Neural crest cell (in vitro differentiated cells): ENCODE data around the gene CRTC1. TPM values are rescaled to one million over a fixed set of nuclear protein-coding genes. Genes with fewer than 3 reads are reported as not detected.

Source experiments
- DNase-seq: peaks from one replicate; pipeline ENCODE4 v3.0.0; 2021; ENCODE audit warnings: low read depth, mixed read lengths, low spot score
- H3K27ac Mint-ChIP-seq: one replicate; pipeline ENCODE4 v1.8.0; 2021; ENCODE audit warnings: mild to moderate bottlenecking, mixed read lengths; ENCODE audit not compliant: unreplicated experiment
- H3K27me3 Mint-ChIP-seq: 2 replicates; pipeline ENCODE4 v1.8.0; 2021; ENCODE audit warnings: low read depth, mild to moderate bottlenecking, mixed read lengths
- H3K36me3 Mint-ChIP-seq: 2 replicates; pipeline ENCODE4 v1.8.0; 2021; ENCODE audit warnings: low read depth, mild to moderate bottlenecking, mixed read lengths
- H3K4me1 Mint-ChIP-seq: 2 replicates; pipeline ENCODE4 v1.8.0; 2021; ENCODE audit warnings: mixed read lengths
- H3K4me3 Mint-ChIP-seq: one replicate; pipeline ENCODE4 v1.8.0; 2021; ENCODE audit warnings: mild to moderate bottlenecking, mixed read lengths
- H3K9me3 Mint-ChIP-seq: 2 replicates; pipeline ENCODE4 v1.8.0; 2021; ENCODE audit warnings: mixed read lengths
- total RNA-seq: library from RNA; stranded (reverse); gene quantifications from 2 replicates; pipeline ENCODE4 v1.2.1, GENCODE V29; 2021
- TF ChIP-seq, protein P1 (sequence below): fragments of 200-600 bp; sonication (generic); conservative IDR thresholded peaks from 2 replicates; pipeline ENCODE4 v1.5.0; 2021; ENCODE audit warnings: antibody characterized with exemption, mild to moderate bottlenecking

CRTC1 gene
- total RNA-seq, 1 donor from 2014 or later, result 24.1 TPM

DNA sequence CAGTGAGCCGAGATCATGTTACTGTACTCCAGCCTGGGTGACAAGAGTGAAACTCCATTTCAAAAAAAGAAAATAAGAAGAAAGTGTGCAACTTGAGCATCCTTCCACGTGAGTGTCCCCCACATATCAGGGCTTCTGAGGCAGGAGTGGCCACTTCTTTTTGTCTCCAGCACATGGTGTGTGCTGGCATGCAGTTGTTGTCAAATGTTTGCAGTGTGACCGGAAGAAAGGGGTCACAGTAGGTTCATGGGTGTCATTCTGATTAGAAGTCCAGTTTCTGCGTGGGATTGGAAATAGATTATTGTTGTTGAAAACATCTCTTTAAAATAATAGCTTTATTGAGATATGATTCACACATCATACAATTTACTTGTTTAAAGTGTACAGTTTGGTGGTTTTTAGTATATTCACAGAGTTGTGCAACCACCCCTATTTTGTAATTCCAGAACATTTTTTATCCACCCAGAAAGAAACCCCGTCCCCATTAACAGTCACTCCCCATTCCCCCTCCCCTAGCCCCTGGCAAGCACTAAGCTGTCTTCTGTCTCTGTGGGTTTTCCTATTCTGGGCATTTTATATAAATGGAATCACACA, 2.2 kb downstream of the CRTC1 start:
- Mint-ChIP-seq H3K27me3 (no peaks in the 10 kb centered on the region), H3K36me3 (no peaks in the 10 kb centered on the region), H3K27ac (no peak overlapping the region), H3K4me3 (peak overlapping the region; percentile 73), H3K4me1 (peaks cover 18% of the 10 kb centered on the region), H3K9me3 (no peaks in the 10 kb centered on the region)
- no peak for DNase-seq
- TF ChIP-seq, protein P1, sequence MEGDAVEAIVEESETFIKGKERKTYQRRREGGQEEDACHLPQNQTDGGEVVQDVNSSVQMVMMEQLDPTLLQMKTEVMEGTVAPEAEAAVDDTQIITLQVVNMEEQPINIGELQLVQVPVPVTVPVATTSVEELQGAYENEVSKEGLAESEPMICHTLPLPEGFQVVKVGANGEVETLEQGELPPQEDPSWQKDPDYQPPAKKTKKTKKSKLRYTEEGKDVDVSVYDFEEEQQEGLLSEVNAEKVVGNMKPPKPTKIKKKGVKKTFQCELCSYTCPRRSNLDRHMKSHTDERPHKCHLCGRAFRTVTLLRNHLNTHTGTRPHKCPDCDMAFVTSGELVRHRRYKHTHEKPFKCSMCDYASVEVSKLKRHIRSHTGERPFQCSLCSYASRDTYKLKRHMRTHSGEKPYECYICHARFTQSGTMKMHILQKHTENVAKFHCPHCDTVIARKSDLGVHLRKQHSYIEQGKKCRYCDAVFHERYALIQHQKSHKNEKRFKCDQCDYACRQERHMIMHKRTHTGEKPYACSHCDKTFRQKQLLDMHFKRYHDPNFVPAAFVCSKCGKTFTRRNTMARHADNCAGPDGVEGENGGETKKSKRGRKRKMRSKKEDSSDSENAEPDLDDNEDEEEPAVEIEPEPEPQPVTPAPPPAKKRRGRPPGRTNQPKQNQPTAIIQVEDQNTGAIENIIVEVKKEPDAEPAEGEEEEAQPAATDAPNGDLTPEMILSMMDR, result no peak

DNA sequence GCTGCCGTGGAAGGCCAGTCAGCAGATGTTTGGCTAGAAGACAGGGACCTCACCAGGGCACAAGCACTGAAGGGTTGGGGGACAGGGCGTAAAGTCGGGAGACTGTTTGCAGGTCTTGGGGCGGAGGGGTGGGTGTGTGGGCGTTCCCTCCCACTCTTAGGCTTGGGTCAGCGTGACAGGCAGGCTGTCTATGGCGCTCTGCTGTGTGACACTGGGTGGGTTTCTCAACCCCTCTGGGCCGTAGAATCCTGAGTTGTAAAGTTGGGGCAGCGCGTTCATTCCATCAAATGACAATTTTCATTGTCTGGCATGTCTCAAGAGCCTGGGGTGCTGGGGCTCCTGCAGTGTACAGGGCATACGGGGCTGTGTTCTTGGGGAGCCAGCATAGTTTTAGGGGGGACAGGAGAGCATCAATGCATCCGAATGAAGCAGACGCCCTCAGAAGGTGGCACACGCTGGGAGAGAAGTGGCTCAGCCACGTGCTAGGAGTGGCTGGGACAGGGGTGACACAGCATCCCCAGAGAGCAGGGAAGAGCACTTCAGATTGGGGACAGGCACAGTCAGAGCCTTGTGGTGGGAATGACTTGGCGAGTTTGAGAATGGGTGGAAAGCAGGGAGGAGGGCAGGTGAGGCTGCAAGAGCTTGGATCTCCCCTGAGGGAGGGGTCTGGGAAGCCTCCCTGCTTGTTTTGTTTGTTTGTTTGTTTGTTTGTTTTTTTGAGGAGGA, 4.4 kb downstream of the CRTC1 start:
- DNase-seq, result no peak
- Mint-ChIP-seq H3K36me3 (no peaks in the 10 kb centered on the region), H3K27me3 (no peaks in the 10 kb centered on the region), H3K9me3 (no peaks in the 10 kb centered on the region), H3K4me1 (peaks cover 15% of the 10 kb centered on the region), H3K4me3 (no peak overlapping the region), H3K27ac (no peak overlapping the region)
- TF ChIP-seq, protein P1, result no peak

DNA sequence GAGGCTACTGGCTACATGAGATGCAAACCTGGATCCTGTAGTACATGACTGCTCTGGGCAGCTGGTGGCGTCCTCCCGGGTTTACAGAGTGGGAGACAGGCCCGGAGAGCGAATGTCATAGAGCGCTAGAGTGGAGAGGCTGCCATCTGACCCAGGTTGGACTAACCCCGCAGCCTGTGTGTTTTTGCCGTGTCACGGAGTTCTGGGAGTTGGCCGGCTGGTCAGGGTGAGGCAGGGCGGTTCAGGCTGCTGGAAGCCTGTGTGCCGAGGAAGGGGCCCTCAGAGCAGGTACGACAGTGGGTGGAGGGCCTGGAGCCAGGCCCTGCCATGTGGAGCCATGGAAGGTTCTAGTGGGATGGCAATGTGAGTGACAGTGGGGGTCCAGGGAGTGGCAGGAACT, 12.5 kb downstream of the CRTC1 start:
- Mint-ChIP-seq H3K4me3 (no peak overlapping the region), H3K9me3 (no peaks in the 10 kb centered on the region), H3K4me1 (peaks cover 5% of the 10 kb centered on the region), H3K27ac (no peak overlapping the region), H3K27me3 (peaks cover 2% of the 10 kb centered on the region), H3K36me3 (no peaks in the 10 kb centered on the region)
- DNase-seq, result no peak
- TF ChIP-seq, protein P1, result no peak

DNA sequence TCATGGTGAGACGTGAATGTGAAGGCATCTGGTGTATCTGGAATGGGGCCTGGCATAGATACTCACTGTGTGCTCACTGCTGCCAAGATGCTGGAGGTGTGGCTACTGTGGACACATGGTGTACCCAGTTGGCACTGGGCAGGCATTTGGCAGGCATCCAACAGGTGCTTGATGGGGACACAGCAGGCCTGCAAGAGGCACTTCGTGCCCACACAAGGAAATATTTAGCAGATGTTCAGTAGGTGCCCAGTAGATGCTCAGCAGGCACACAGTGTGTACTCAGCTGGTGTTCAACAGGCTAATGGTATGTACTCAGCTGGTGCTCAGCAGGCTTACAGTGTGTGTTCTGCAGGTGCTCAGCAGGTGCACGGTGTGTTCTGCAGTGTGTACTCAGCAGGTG, 14.2 kb downstream of the CRTC1 start:
- Mint-ChIP-seq H3K27me3 (peaks cover 2% of the 10 kb centered on the region), H3K27ac (no peak overlapping the region), H3K4me3 (no peak overlapping the region), H3K9me3 (no peaks in the 10 kb centered on the region), H3K4me1 (peaks cover 9% of the 10 kb centered on the region), H3K36me3 (no peaks in the 10 kb centered on the region)
- TF ChIP-seq, protein P1, result no peak
- no peak for DNase-seq

DNA sequence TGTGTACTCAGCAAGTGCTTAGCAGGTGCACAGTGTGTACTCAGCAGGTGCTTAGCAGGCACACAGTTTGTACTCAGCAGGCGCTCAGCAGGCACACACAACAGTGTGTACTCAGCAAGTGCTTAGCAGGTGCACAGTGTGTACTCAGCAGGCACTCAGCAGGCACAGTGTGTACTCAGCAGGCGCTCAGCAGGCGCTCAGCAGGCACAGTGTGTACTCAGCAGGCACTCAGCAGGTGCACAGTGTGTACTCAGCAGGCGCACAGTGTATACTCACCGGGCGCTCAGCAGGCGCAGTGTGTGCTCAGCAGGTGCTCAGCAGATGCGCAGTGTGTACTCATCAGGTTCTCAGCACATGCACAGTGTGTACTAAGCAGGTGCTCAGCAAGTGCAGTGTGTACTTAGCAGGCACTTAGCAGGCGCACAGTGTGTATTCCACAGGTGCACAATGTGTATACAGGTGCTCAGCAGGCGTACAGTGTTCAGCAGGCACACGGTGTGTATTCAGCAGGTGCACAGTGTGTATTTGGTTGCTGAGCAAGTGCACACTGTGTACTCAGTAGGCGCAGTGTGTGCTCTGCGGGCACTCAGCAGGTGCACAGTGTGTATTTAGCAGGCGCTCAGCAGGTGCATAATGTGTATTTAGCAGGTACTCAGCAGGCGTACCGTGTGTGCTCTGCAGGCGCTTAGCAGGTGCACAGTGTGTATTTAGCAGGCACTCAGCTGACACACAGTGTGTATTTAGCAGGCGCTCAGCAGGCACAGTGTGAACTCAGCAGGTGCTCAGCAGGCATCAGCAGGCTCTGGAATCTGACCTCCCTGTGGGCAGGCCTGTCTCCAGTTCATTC, 15.1 kb downstream of the CRTC1 start:
- no peak for DNase-seq
- peaks cover 9% of the 10 kb centered on the region for H3K4me1 Mint-ChIP-seq
- H3K27me3 Mint-ChIP-seq, result peaks cover 2% of the 10 kb centered on the region
- H3K9me3 Mint-ChIP-seq, result no peaks in the 10 kb centered on the region
- H3K27ac Mint-ChIP-seq, result no peak overlapping the region
- TF ChIP-seq, protein P1, result no peak
- no peak overlapping the region for H3K4me3 Mint-ChIP-seq
- no peaks in the 10 kb centered on the region for H3K36me3 Mint-ChIP-seq
